ENCODE results near the gene ADCY2.

Gene ADCY2

GRCh38 chr5:7823594-7823993 is 427.7 kb downstream of the ADCY2 start:
- no peak for DNase-seq (ENCODE audit: low read depth in 2 of 2, low spot score in 1 of 2)

DNA sequence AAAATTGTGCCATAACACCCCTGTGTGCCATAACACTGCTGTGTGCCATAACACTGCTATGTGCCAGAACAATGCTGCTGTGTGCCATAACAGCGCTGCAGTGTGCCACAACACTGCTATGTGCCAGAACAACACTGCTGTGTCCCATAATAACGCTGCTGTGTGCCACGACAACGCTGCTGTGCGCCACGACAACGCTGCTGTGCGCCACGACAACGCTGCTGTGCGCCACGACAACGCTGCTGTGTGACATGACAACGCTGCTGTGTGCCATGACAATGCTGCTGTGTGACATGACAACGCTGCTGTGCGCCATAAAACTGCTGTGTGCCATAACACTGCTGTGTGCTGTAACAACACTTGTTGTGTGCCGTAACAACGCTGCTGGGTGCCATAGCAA is 429.1 kb downstream of the ADCY2 start:
- no peak for DNase-seq (ENCODE audit: low read depth in 2 of 2, low spot score in 1 of 2)

DNA sequence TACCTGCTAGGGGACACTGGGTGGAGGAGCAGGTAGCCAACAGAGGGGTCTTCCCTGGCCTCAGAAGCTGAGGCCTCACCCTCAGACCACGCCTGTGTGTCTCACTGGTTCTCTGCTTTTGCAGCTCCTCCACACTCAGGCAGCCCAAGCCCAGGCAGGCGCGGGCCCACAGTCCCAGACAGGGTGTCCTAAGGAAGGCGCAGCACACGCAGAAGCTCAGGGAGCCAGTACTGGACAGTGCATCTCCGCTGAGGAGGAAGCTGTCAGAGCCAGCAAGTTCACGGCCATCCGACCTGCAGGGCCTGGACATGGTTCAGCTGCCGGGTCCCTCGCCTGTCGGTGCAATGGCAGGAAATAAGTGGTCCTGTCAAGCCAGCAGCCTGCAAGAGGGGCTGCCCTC is 429.7 kb downstream of the ADCY2 start:
- DNase-seq (ENCODE audit: low read depth in 2 of 2, low spot score in 1 of 2): no peak

GRCh38 chr5:7827610-7828009 is 431.7 kb downstream of the ADCY2 start:
- DNase-seq (ENCODE audit: low read depth in 2 of 2, low spot score in 1 of 2): no peak

GRCh38 chr5:7828269-7828668 is 432.3 kb downstream of the ADCY2 start:
- no peak for DNase-seq (ENCODE audit: low read depth in 2 of 2, low spot score in 1 of 2)

GRCh38 chr5:7834982-7835381 is 439.0 kb downstream of the ADCY2 start:
- DNase-seq (ENCODE audit: low read depth in 2 of 2, low spot score in 1 of 2): no peak

GRCh38 chr5:7837403-7837802 is 441.5 kb downstream of the ADCY2 start:
- no peak for DNase-seq (ENCODE audit: low read depth in 2 of 2, low spot score in 1 of 2)

- no peak for DNase-seq (ENCODE audit: low read depth in 2 of 2, low spot score in 1 of 2)
These were observed 446.6 kb downstream of the ADCY2 start for GRCh38 chr5:7842531-7842930.

DNA sequence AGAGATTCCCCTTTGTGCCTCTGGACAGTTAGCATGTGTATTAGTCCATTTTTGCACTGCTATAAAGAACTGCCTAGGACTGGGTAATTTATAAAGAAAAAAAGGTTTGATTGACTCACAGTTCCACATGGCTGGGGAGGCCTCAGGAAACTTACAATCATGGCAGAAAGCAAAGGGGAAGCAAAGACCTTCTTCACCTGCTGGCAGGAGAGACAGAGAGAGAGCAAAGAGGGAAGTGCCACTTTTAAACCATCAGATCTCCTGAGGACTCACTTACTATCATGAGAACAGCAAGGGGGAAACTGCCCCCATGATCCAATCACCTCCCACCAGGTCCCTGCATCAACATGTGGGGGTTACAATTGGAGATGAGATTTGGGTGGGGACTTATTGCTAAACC is 449.0 kb downstream of the ADCY2 start:
- no peak for DNase-seq (ENCODE audit: low read depth in 2 of 2, low spot score in 1 of 2)

DNA sequence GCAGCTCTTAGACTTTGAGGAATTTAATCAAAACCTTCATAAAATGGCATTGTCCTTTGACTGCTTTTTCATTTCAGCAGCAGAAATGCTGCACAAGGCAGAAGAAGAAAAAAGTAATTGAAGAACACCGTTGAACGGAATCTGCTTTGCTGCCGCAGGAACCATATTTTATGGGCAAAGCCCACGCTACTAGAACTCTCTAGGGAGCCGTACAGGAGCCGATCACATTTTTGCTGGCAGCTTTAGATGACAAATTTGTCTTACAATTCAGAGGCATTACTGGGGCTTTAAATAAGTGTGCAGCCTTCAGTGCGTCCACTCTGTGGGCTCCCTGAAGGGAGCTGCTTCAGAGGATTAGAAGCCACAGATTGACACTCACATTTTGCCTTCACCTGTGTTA is 449.6 kb downstream of the ADCY2 start:
- DNase-seq (ENCODE audit: low read depth in 2 of 2, low spot score in 1 of 2): no peak

DNA sequence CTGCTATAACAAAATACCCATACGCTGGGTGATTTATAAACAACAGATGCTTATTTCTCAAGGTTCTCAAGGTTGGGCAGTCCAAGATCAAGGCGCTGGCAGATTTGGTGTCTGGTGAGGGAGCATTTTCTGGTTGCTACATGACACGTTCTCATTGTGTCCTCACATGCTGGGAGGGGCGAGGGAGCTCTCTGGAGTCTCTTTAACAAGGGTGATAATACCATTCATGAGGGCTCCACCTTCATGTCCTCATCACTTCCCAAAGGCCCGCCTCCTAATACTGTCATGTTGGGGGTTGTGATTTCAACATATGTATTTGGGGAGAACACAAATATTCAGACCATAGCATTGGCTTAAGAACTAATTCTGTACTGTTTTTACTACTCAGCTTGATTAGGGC is 450.4 kb downstream of the ADCY2 start:
- DNase-seq (ENCODE audit: low read depth in 2 of 2, low spot score in 1 of 2): no peak

DNA sequence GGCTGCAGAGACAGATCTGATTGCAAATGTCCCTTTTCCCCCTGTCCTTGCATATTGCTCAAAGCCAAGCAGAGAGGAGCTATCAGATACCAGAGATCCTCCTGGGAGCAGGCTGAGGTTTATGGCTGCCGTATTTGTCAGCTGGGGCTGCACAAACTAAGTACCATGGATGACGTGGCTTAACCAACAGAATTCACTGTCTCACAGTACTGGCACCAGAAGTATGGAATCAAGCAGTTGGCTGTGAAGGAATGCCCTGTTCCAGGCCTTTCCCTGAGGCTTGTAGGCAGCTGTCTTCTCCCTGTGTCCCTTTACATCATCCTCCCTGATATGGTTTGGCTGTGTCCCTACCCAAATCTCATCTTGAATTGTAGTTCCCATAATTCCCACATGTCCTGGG is 452.4 kb downstream of the ADCY2 start:
- DNase-seq (ENCODE audit: low read depth in 2 of 2, low spot score in 1 of 2): no peak

- no peak for DNase-seq (ENCODE audit: low read depth in 2 of 2, low spot score in 1 of 2)
These were observed 453.9 kb downstream of the ADCY2 start for GRCh38 chr5:7849681-7850394.

DNA sequence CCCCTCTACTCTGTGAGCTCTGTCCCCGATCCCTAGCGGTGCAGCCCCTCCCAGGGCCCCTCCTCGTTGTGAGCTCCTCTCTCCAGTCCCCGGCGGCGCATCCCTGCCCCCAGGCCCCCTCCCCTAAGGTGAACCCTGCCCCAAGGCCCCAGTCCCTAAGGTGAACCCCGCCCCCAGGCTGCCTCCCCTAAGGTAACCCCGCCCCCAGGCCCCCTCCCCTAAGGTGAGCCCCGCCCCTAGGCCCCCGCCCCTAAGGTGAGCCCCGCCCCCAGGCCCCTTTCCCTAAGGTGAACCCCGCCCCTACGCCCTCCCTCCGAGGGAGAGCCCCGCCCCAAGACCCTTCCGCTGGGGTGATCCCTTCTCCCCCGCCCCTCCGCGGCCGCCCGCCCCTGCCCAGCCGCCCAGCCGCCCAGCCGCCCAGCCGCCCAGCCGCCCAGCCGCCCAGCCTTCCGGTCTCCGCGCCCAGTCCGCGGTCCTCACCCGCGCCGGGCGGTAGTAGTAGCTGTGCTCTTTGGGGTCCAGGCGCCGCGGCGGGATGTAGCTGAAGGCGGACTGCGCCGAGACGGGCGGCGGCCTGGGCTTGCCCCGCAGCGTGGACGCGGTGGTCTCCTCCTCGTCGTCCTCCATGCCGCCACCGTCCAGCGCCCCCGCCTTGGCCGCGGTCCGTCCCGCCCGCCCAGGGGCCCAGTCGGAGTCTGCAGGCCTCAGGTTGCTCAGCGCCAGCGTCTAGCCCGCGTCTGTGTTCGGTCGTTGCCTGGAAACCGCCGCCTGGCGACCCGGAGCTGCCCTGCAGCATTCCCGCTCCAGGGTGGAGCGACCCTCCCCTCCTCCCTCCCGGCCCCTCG is 454.7 kb downstream of the ADCY2 start, which contains the start of gene CFAP90:
Gene CFAP90, minus strand, starts transcription at position 739 of the 845 bp plus-strand sequence. Its CDS starts 112 bp downstream, at position 627.
- DNase-seq (ENCODE audit: low read depth in 2 of 2, low spot score in 1 of 2): no peak

- DNase-seq (ENCODE audit: low read depth in 2 of 2, low spot score in 1 of 2): no peak
These were observed 455.3 kb downstream of the ADCY2 start for GRCh38 chr5:7851240-7851592.

DNA sequence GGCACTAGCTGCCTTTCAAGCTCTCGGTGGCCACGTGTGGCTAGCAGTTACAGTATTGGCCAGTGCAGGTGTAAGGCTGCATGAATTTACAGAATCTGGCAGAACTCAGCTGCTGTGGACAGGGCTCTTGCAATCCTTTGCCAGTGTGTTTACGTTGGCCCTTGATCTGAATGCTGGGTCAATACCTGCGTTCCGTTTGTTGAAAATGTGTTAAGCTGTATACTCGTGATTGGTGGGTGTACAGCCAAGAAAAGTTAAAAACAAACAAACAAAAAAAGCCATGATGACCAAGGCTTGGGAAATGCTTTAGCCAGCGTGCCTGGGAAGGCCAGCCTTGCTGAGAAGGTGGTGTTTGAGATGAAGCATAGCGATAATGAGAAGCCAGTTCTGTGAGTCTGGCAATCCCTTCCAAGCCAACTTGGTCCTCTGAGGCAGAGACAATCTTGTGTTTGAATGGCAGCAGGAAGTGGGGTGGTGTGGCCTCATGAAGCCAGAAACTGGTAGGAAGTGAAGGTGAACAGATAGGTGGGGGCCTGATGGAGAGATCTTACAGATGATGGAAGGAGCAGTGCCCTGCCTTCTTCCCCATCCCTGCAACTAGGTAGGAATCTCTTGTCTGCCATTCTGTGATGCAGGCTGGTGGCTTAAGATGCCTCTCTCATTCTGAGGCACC is 455.8 kb downstream of the ADCY2 start:
- DNase-seq (ENCODE audit: low read depth in 2 of 2, low spot score in 1 of 2): no peak

DNA sequence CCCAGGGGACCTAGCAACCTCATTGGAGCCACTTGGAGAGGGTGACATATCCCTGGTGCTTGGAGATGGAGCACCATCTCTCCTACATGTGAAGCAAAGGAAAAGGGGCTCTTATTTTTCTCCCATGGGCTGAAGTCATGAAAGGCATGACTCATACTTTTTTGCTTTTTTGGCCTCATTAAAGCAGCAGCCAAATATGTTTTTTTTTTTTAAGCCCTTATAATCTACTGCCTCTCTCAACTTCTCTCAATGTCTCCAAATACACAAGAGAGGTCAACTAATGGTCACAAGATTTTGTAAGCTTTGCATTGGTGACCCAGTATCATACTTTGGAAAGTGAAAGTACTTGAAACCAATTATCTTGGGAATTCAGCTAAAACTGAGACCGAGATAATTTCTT is 456.6 kb downstream of the ADCY2 start:
- no peak for DNase-seq (ENCODE audit: low read depth in 2 of 2, low spot score in 1 of 2)

GRCh38 chr5:7852988-7853387 is 457.1 kb downstream of the ADCY2 start:
- no peak for DNase-seq (ENCODE audit: low read depth in 2 of 2, low spot score in 1 of 2)

DNA sequence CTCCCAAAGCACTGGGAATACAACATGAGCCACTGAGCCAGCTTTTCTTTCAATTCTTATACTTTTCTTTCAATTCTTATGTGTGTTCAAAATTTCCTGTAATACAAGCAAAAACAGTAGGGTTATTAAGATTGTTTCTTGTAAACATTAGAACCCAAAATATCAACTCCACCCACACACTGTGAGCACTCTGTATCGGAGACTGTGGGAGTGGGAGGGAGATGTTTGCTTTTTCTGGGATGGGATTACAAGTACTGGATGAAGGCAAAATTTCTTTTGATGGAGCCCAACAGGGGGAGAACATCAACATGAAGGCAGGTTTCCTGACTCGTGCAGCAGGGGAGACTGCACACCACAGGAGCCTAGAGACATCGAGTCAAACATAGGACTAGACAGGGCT is 459.7 kb downstream of the ADCY2 start:
- no peak for DNase-seq (ENCODE audit: low read depth in 2 of 2, low spot score in 1 of 2)

DNA sequence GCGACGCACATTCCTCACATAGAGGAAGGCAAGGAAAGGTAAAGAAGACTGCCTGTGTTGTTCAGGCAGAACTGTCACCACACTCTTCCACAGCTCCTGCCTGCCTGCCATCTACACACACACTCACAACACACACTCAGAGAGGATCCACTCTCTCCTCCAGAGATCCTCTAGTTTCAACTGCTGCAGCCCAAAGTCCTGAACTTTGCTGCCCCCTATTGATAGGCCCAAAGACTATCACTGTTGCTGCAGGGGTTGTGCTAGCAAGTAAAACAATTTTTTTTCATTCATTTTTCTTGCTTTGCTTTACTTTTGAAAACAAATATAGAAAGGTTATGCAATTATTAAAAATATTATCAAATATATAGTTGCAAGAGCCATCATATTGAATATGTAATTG is 460.9 kb downstream of the ADCY2 start:
- DNase-seq (ENCODE audit: low read depth in 2 of 2, low spot score in 1 of 2): no peak

GRCh38 chr5:7857361-7857760 is 461.4 kb downstream of the ADCY2 start:
- no peak for DNase-seq (ENCODE audit: low read depth in 2 of 2, low spot score in 1 of 2)

Data from stimulated activated CD8-positive, alpha-beta memory T cell treated with anti-CD3 and anti-CD28 coated beads, Interleukin-4, amount 100 ng/mL, for 1 hour (primary cell).